Right renal cortex interstitium (tissue), 3 donors: ENCODE results near the gene VSNL1. TPM values are rescaled to one million over a fixed set of nuclear protein-coding genes. Genes with fewer than 3 reads are reported as not detected.

ENCODE experiments used
- DNase-seq, 3 donors: peaks; one replicate each; pipeline ENCODE4 v3.0.0-alpha.2; 2013; ENCODE audit warnings: low read depth in 3 of 3, low spot score in 2 of 3
- polyA plus RNA-seq, 3 donors: library from polyadenylated mRNA; unstranded; fragments of 120-200 nt; gene quantifications; one replicate each; pipeline ENCODE4 v1.2.1, GENCODE V29; 2013; ENCODE audit not compliant: insufficient read length in 3 of 3

VSNL1 gene
- polyA plus RNA-seq = 1 to 10 TPM; 2.5 to 6.1 (median 4.6) TPM

DNA sequence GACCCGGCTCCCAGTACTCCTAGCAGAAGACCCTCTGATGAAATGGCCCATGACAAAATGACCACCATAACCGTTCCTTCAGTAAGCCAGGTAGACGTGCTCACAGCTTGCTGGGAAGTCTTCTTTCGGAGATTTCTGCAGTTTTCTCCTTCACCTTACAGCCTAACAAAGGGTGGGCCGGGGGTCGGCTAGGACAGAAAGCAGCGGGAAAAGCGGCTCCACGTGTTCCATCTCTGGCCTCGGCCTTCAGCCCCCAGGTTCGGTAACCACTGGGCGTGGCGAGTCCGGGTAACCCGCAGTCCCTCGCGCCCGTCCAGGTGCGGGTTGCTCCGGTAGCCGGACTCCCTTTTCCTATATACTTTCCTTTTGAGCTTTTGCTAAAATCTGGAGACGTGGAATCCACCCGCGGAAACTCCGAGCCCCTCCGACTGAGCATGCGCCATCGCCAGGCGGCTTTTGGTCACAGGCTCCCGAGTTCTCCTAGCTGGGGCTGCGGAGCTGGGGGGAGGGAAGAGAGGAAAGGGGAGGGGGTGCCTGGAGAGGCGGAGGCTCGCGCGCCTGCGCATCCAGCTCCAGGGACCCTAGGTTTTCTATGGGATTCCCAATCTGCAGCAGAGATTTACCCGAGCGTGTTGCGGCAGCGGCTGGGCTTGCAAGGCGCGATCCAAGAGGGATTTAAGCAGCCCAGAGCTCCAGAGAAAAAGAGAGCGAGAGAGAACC is at the start of gene VSNL1:
Gene VSNL1 (plus strand): TSS at position 604 of the 720 bp plus-strand sequence. CDS start 51,379 bp downstream, outside the sequence.
- peak; percentile 87 to 94 (median 91) for DNase-seq

DNA sequence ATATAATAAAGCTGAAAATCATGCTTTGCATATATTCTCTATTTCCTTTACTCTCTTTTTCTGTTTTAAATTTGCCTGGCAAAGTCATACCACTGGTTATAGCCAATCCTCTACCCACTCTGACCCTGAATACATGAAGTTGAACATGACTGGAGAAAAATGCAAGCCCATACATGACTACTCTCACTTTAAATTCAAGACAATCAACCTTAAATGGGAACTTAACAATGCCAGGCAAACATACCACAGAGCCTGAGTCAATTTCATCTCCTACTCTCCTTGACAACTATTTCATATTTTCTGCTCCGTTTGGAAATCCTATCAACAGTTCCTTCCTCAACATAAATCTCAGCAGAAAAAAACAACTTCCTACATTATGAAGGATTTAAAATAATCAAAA is 44.9 kb upstream of the VSNL1 start:
- no peak for DNase-seq

DNA sequence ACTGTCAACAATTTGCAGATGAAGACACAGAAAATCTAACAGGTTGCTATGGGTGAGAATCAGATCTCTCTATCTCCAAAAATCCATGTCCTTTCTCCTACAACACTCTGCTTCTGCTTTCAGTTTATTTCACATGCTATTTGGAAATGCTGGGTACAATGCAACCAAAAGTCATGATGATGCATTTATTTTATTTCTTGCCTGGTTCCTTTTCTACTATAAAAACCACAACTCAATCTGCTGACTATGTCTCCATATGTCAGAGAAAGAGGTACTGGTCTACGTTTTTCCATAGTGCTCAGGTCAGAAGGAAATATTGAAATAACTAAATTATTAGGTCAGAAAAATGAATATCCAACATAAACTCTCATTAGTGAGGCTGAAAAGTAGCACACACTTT is 42.8 kb upstream of the VSNL1 start:
- no peak for DNase-seq

DNA sequence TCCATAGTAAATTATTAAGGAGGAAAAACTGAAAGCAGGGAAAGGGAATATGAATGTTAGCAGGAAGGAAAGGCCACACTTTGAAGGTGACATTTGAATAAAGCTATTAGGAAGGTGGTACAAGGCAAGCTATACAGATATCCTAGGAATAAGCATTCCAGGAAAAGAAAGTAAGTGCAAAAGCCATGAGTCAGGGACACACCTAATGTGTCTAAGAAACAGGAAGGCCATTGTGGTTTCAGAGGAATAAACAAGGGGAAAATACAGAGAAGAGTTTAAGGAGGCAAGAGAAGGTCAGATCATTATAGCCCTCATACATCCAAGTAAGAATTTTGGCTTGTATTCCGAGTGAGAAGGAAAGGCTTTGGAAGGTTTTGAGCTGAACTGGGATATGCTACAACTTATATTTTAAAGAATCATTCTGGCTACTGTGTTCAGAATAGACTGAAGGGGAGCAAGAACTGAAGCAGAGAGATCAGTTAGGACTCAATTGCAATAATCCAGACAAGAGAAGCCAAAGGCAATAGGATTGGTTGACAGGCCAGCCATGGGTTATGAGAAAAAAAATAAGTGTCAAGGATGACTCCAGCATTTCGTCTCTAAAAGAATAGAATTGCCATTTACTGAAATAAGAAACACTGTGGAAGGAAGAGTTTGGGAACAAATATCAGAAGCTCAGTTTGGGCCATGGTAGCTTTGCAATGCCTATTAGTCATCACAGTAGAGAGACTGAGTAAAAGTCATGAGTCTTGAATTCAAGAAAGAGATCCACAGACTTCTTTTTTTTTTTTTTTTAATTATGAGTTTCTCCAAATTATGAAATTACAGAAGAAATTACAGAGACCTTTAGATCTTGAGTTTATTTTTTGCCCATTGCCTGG is 33.5 kb upstream of the VSNL1 start:
- DNase-seq = no peak

DNA sequence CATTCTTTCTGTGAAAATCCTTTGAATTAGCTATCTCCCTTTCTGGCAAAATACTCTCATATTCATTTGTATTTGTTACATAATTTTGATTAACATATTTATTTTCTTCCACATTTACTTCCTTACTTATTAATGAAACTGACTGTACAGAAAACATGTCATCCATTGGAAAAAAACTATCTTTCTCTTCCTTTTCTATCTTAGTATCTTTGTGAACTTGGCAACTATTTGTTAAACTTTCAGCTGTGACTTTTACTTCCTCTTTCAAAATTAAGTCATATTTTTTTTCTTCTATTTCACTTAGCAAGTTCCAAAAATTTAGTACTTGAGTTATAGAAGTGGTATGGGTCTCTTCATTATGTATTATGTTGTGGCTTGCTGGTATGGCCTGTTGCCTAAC is 24.8 kb upstream of the VSNL1 start:
- no peak for DNase-seq

DNA sequence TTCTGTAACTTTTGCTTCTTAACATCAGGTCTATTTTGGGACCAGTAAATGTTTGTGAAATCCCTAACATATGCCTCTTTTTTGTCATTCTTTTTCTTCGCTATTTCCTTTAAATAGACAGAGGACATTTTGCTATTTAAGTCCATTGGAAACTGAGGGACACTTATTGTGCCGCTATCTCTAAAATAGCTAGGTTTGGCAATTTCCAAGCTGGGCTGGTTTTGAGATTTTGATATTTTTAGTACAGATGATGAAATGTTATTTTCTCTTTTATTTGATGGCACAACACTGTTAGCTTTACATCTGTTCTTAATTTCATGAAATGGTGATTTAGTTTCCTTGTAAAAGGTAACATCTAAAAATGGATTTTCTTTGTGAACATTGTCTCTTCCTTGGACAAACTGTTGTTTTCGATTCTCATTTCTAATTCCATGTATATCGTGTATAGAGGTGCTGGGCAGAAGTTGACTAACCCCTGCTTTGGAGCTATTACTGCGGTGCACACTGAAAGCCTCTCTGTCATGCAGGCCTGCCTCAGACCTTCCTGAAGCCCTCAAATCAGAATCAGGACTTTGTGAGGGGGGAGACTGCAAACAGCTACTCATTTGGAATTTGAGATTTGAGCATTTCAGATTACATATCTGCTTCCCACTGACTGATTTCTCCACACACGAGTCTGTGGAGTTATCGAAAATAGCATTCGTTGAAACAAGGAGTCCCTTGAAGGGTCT is 22.9 kb upstream of the VSNL1 start:
- DNase-seq = no peak

DNA sequence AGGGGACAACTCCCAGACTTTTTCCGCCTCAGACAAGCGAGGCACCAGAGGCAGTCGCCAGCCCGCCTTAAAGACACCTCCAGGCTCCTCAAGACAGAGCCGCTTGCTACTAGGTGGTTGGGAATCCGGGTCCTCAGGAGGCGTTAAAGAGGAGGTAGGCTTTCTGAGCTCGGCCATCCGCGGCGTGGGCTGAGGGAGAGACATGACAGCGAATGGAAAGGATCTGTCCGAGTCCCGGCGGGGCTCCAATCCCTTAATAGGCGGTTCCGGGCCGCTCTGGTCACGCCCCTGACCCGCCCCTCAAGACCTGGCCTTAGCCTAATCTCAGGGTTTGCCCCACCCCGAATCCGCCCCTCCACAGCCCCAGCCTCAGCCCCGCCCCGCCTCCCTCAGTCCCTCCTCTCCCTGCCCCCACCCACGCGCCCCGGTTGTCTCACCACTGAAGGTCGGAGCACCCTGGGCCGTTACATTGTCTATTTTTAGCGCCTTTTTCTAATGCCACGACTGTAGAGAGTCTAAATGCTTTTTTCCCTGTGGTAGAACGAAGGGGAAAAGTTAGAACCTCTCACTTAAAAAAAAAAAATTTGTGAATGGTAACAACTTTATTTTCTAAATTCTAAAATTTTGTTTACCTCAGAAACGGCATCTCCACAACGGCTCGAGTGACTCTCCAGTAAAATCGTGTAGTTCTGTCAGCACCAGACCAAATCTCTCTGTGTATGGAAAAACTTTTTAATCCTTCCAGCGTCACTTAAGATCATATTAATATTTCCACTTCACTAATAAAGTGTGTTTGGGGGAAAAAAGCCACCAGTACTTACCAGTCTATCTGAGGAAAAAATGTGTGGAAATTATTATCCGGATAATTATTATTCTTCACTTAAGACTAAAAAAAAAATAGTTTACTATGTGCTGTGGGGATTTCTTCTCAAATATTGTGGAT is 22.0 kb upstream of the VSNL1 start, which contains the start of gene RAD51AP2:
Gene RAD51AP2 (minus strand): TSS at position 229 of the 943 bp plus-strand sequence. CDS start 25 bp downstream, at position 204.
- peak; percentile 45 to 63 (median 54) for DNase-seq

DNA sequence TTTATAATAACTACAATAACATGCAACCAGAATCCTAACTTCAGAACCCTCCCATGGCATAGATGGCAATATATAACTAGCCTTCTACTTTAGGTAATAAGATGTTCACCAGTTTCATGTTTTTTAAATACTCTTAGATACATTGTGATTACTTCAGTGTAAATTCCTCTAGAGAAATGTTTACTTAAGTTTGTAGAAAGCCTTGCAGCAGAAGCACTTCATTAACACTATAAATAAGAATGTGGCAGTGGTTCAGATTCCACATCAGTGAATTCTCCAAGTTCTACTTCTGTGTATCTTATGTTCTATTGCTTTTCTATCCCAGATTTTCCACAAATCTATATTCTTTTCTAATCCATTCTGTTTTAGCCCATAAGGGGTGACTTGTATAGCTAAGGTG is 21.0 kb upstream of the VSNL1 start:
- no peak for DNase-seq

DNA sequence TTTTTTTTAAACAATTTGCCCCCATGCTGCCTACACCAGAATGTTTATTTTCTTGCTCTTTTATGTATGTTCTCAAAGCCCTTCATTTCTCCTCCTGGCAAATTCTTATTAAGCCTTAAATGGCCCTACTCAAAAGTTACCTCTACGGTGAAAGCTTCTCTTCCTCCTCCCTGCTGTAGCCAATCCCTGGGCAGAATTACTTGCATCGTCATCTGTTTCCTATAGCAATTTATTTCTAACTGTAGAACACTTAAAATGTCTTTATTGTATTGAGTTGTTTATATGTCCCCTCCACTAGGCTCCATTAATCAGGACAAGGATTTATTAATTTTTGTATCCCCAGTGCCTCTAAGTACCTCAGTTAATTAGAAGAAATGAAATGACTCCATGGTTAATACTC is 19.7 kb upstream of the VSNL1 start:
- no peak for DNase-seq

DNA sequence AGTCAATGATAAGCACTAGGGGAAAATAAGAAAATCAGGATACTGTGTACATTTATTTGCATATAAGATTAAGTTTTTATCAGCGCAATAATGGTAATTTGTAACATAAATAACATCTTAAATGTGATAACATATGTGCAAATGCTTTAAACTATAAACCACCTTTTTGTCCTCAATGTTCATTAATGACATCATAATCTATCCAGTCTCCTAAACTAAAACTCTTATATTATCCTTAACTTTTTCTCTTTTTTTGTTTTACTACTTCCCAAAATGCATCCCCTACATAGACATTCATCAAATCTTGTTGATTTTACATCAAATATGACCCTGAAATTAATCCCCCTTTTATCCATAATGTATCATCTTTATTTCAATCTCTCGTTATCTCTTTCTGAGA is 18.9 kb upstream of the VSNL1 start:
- no peak for DNase-seq

DNA sequence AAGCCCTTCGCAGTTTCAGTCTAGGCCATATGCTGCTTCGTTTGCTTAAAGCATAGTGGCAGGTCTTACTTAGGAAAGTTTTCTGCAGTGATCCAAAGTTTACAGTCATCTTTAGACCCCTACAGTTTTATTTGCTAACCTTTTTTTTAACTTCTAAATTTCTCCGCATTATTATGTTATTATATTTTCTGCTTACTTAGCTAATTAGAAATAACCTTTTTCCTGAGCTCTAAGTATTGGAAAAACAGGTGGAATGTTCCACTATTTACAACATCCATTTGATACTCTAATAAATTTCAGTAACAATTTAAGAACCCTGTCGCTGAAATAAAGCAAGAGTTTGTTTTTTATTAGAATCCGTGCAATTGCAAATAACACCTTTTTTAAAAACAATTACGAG is 18.2 kb upstream of the VSNL1 start:
- no peak for DNase-seq

DNA sequence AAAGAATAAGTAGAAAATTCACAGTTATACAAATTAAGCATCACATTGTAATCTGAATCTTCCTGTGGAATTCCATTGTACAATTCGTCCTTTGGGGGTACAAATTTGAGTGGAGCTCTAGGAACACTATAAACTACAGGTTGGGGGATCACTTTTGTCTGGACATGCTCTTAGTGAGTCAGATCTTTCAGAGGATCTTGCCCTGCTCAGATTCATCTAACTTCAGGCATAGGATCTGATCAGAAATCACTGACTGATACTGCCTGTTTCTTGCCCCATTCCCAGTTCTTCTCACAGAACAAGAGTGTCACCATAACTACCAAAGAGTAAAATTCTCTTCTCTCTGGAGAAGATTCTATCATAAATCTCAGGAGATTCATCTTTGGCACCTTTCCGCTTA is 10.7 kb upstream of the VSNL1 start:
- no peak for DNase-seq

DNA sequence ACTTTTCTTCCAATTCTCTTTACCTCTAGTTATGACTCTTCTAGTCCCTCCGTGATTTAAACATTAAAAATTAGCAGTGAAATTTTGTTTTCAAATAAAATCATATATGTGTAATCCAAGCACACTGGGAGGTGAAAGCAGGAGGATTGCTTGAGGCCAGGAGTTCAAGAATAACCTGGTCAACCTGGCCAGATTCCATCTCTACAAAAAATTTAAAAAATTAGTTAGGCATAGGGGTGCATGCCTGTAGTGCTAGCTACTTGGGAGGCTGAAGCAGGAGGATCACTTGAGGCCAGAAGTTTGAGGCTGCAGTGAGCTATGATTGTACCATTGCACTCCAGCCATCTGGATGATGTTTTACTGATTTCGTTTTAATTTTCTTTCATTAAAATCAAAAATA is 7.0 kb upstream of the VSNL1 start:
- no peak for DNase-seq

DNA sequence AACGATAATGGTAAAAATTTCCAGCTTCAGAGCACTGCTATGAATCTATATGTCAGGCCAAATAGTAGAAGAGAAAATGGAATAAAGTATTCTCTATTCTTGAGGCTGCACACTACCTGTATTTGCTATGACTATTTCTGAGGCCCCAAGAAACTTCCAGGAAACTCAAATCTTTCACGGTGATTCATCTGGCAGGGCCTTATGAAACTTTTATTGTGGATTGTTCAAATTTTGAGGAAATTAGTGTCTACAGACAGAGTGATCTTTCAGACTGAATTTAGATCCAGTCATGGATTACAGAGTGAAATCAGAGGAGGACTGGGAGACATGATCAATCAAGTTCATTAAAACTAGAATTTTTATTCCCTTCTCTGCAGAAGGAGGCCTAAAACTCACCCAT is 4.1 kb upstream of the VSNL1 start:
- DNase-seq = no peak

DNA sequence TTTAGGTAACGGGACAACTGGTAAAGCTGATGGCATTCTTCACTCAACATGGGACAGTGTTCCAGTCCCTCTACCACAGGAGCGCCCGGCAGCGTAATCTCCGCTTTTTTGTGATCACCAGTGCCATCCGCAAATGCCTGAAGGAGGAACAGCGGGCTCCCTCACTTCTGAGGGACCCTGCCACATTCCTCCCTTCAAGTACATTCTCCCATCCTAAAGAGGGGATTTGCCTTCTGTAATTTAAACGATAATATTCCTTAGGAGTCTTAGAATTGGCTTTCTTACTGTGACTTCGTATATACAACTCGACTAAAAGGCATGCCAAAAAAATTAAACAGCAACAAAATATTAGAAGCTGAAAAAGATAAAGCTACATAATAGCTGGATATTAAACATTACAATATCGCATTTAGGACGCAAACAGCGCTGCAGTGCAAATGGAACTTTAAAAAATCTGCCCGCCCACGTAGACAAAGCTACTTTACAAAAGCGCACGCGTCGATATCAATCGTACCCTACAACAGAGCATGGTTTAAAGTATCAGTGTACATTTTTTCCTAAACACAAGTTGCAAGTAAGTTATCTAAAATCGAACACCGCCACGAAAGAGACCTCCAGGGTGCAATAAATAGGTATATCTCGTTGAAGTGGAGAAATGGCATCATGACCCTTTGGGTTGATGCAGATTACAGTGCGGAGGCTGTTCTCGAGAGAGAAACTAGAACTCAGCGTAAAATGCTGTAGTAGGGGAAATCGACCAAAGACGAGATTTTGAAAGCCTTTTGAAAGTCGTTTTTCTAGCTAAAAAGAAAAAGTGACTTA is 2.3 kb upstream of the VSNL1 start:
- peak in 1 of 3 donors; percentile 10 for DNase-seq

DNA sequence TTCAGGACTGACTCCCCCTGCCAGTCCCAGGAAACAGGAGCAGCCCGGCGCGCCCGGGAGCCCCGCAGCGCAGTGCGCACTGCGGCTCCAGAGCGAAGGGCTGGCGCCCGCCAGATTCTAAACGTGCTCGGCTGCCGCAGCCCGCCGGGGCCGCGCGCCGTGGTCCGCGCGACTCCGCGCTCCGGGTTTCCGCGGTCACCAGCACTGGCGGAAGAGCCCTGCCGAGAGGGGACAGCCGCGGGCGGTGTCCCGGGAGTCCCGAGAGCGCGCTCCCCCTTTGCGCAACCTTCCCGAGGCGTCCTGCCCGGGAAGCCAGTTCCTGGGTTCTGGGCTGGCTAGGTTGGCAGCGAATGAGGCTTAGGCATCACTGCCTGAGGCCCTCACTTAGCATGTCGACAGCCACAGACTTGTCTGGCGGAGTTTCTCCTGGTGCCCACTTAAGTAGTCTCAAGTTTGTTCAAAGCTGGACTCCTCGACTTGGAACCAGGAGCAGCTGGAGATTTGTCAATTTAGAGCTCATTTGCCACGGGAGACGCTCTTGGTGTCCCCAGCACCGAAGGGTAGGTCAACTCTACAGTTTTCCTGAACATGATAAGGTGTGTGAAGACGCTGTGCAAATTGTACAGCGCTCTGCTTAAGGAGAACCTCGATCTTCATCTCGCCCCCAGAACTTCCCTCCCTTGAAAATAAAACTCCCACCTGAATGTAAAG is 1.5 kb upstream of the VSNL1 start:
- DNase-seq = peak; percentile 57 to 74 (median 63)

DNA sequence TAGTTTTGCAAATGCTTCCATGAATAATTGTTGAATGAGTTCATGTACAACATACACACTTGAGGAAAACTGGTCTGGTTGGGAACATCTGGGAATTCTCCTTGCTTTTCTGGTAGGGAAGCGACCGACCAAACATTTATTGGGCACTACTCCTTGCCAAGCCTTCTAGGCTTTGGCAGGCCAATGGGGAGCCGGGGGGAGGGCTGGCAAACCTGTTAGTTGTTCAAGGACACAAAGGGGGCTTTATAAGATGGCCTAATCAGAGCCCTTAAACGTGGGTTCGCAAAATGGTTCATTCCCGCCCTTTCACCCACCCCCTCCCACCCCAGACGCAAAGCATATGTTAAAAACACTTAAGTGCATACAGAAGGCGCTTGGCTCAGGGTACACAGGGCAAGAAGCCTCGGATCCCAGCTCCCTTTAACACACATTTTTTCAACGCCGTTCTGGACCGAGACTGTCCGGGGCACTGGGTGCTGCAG is 844 bp upstream of the VSNL1 start:
- peak in 2 of 3 donors; percentile 21 to 25 for DNase-seq

DNA sequence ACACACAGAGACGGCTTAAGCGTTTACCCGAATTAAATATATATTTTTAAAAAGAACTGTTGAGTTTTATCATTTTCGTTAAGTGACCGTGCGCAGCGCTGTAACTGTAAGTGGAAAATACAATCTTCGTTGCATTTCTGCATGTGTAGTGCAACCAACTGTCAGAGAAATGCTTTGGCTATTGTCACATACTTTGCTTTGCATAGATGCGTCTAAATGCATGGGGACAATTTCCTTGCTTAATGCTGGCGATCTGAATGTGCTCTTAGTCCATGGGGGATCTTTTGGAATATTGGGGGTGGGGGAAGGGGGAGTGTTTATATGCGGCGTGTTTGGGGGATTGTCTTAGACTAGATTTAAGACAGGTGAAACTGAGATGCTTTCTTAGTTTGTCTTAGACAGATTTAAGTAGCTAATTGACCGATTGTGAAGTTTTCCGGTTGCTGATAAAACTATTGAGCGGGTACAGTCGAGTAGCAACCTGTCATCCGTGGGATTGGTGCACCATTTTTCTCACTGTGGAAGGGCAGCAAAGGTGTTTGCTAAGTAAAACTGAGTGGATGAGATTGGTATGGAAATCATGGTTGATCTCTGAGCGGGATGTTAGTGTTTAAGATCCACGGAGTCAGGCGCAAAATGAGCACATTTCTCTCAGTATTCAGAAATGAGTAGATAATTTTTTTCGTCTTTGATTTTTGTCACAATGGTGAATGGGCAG is 476 bp downstream of the VSNL1 start:
- DNase-seq = peak in 1 of 3 donors; percentile 12
